H1 (cell line): Measurements from ENCODE around the gene C5orf58. TPM values are rescaled to one million over a fixed set of nuclear protein-coding genes. Genes with fewer than 3 reads are reported as not detected.

Experiments
- CTCF ChIA-PET: fragments of 300-600 bp; sonication (Branson Sonifier 250); formaldehyde crosslinking; loops from one replicate; lab custom pipeline; 2021; ENCODE audit not compliant: partially characterized antibody; lab: Charles Lee
- POLR2A ChIA-PET: fragments of 300-600 bp; sonication (Branson Sonifier 250); formaldehyde crosslinking; loops from one replicate; lab custom pipeline; 2021; ENCODE audit warnings: inconsistent platforms; ENCODE audit not compliant: partially characterized antibody; lab: Charles Lee
- DNase-seq, 2 experiments: peaks; one replicate each; pipeline versions ENCODE4 v3.0.0 to v3.0.0-alpha.2; 2010 to 2022; ENCODE audit warnings: low spot score in 2 of 2, low read depth in 1 of 2, mixed read lengths in 1 of 2
- FAIRE-seq: peaks from 2 replicates; lab custom pipeline; 2011; peaks lifted over from hg19 to GRCh38; lab: Jason Lieb, UNC
- H2AFZ ChIP-seq: 2 replicates; pipeline ENCODE4 v1.8.1; 2012; ENCODE audit warnings: low read length, inconsistent platforms
- H2AK5ac ChIP-seq: 2 replicates; pipeline ENCODE4 v1.6.1; 2013; ENCODE audit warnings: low read depth, low read length
- H2BK120ac ChIP-seq: replicated peaks from 2 replicates; pipeline ENCODE3; 2013; ENCODE audit warnings: low read depth, low read length, inconsistent platforms
- H2BK12ac ChIP-seq: 2 replicates; pipeline ENCODE4 v1.6.1; 2013; ENCODE audit warnings: low read depth, low read length
- H2BK15ac ChIP-seq: 2 replicates; pipeline ENCODE4 v1.6.1; 2013; ENCODE audit warnings: low read length
- H2BK20ac ChIP-seq: 2 replicates; pipeline ENCODE4 v1.6.1; 2013; ENCODE audit warnings: low read length
- H2BK5ac ChIP-seq: 2 replicates; pipeline ENCODE4 v1.6.1; 2013; ENCODE audit warnings: low read depth, low read length
- H3K14ac ChIP-seq: 2 replicates; pipeline ENCODE4 v1.6.1; 2013; ENCODE audit warnings: inconsistent platforms; ENCODE audit not compliant: insufficient read length
- H3K18ac ChIP-seq: 2 replicates; pipeline ENCODE4 v1.6.1; 2013; ENCODE audit warnings: low read length; ENCODE audit errors: extremely low read depth
- H3K23ac ChIP-seq: 2 replicates; pipeline ENCODE4 v1.6.1; 2013; ENCODE audit warnings: inconsistent platforms; ENCODE audit not compliant: insufficient read length
- H3K23me2 ChIP-seq: 2 replicates; pipeline ENCODE4 v1.6.1; 2013; ENCODE audit warnings: low read depth, low read length
- H3K27ac ChIP-seq: 2 replicates; pipeline ENCODE4 v1.6.1; 2011; ENCODE audit warnings: low read depth, low read length, inconsistent platforms
- H3K27me3 ChIP-seq, 4 experiments: replicated peaks in 1 of 4; 1 replicate in 1 of 4; 2 replicates in 3 of 4; pipeline versions ENCODE4 v1.6.1 to v1.8.1; 2011 to 2013; ENCODE audit warnings: low read length in 3 of 4, mild to moderate bottlenecking in 3 of 4, inconsistent platforms in 2 of 4, mixed read lengths in 2 of 4, moderate library complexity in 1 of 4; ENCODE audit not compliant: control insufficient read depth in 3 of 4, insufficient read depth in 3 of 4; ENCODE audit errors: extremely low read depth in 1 of 4
- H3K36me3 ChIP-seq, 4 experiments: 2 replicates each; pipeline versions ENCODE4 v1.6.1 to v1.8.1; 2011 to 2013; ENCODE audit warnings: mild to moderate bottlenecking in 4 of 4, low read length in 3 of 4, moderate library complexity in 2 of 4, control low read depth in 1 of 4, inconsistent platforms in 1 of 4; ENCODE audit not compliant: insufficient read depth in 4 of 4, control insufficient read depth in 2 of 4
- H3K4ac ChIP-seq: replicated peaks from 2 replicates; pipeline ENCODE3; 2013; ENCODE audit warnings: low read length, low read depth, mixed read lengths, inconsistent platforms; ENCODE audit not compliant: insufficient read length
- H3K4me1 ChIP-seq, 4 experiments: replicated peaks in 1 of 4; 1 replicate in 1 of 4; 2 replicates in 3 of 4; pipeline versions ENCODE4 v1.6.1 to v1.8.1; 2011 to 2013; ENCODE audit warnings: low read length in 3 of 4, inconsistent platforms in 2 of 4, mixed read lengths in 1 of 4; ENCODE audit not compliant: insufficient read depth in 4 of 4, control insufficient read depth in 3 of 4
- H3K4me2 ChIP-seq, 2 experiments: 2 replicates each; pipeline versions ENCODE4 v1.6.1 to v1.8.1; 2011 to 2013; ENCODE audit warnings: low read depth in 2 of 2, low read length in 2 of 2, control low read depth in 1 of 2, inconsistent platforms in 1 of 2, mild to moderate bottlenecking in 1 of 2; ENCODE audit not compliant: insufficient read depth in 1 of 2
- H3K4me3 ChIP-seq, 4 experiments: fragments of 200-600, 300-600 bp in 1 of 4; sonication (generic), shearing (Covaris generic), sonication (Bioruptor Twin) in 1 of 4; 2 replicates each; pipeline versions ENCODE4 v1.5.1 to v1.8.1; 2011 to 2016; ENCODE audit warnings: low read length in 4 of 4, low read depth in 3 of 4, control low read depth in 2 of 4, inconsistent platforms in 2 of 4, mild to moderate bottlenecking in 2 of 4, mixed read lengths in 1 of 4, moderate library complexity in 1 of 4; ENCODE audit not compliant: insufficient read depth in 2 of 4; ENCODE audit errors: extremely low read depth in 1 of 4
- H3K56ac ChIP-seq: replicated peaks from 2 replicates; pipeline ENCODE3; 2013; ENCODE audit warnings: low read depth, mild to moderate bottlenecking, mixed read lengths, low read length, inconsistent platforms; ENCODE audit not compliant: insufficient read length
- H3K79me1 ChIP-seq: 2 replicates; pipeline ENCODE4 v1.6.1; 2013; ENCODE audit warnings: low read depth, low read length, control low read depth
- H3K79me2 ChIP-seq, 2 experiments: 2 replicates each; pipeline versions ENCODE4 v1.6.1 to v1.8.1; 2012 to 2013; ENCODE audit warnings: low read length in 2 of 2, mild to moderate bottlenecking in 2 of 2, inconsistent platforms in 1 of 2; ENCODE audit not compliant: insufficient read depth in 2 of 2, control insufficient read depth in 1 of 2
- H3K9ac ChIP-seq, 4 experiments: replicated peaks in 1 of 4; 1 replicate in 1 of 4; 2 replicates in 3 of 4; pipeline versions ENCODE4 v1.6.1 to v1.8.1; 2011 to 2013; ENCODE audit warnings: low read depth in 3 of 4, low read length in 3 of 4, control low read depth in 2 of 4, mild to moderate bottlenecking in 2 of 4, moderate library complexity in 2 of 4, inconsistent platforms in 1 of 4; ENCODE audit errors: extremely low read depth in 1 of 4
- H3K9me3 ChIP-seq, 2 experiments: 2 replicates each; pipeline versions ENCODE4 v1.6.1 to v1.8.1; 2012 to 2013; ENCODE audit warnings: mild to moderate bottlenecking in 2 of 2, moderate library complexity in 2 of 2, control low read depth in 1 of 2, inconsistent platforms in 1 of 2, low read depth in 1 of 2, low read length in 1 of 2, mixed read lengths in 1 of 2; ENCODE audit not compliant: insufficient read depth in 2 of 2
- H4K20me1 ChIP-seq, 2 experiments: replicated peaks in 1 of 2; 2 replicates each; pipeline versions ENCODE3 to v1.8.1; 2011 to 2013; ENCODE audit warnings: inconsistent platforms in 2 of 2, low read length in 2 of 2, mild to moderate bottlenecking in 1 of 2; ENCODE audit not compliant: insufficient read depth in 2 of 2, control insufficient read depth in 1 of 2
- H4K5ac ChIP-seq: 2 replicates; pipeline ENCODE4 v1.6.1; 2013; ENCODE audit warnings: low read length, low read depth, mixed read lengths, inconsistent platforms; ENCODE audit not compliant: insufficient read length
- H4K8ac ChIP-seq: 2 replicates; pipeline ENCODE4 v1.8.0; 2013; ENCODE audit warnings: mild to moderate bottlenecking, moderate library complexity, low read length, inconsistent platforms; ENCODE audit not compliant: insufficient read depth; ENCODE audit errors: extremely low read depth
- H4K91ac ChIP-seq: replicated peaks from 2 replicates; pipeline ENCODE3; 2013; ENCODE audit warnings: low read length, mixed read lengths, inconsistent platforms; ENCODE audit not compliant: insufficient read length
- ATF3 ChIP-seq: IDR thresholded peaks from 2 replicates; pipeline ENCODE4 v1.6.1; 2011; ENCODE audit warnings: low read depth, mild to moderate bottlenecking, low read length; ENCODE audit not compliant: insufficient read depth
- BCL11A ChIP-seq, 2 experiments: IDR thresholded peaks; one replicate each; pipeline ENCODE4 v1.6.1; 2011; ENCODE audit warnings: low read depth in 2 of 2, low read length in 2 of 2, mild to moderate bottlenecking in 2 of 2
- CBX8 ChIP-seq: fragments of 300-800, 300-1000 bp; sonication (generic); IDR thresholded peaks from 2 replicates; pipeline ENCODE4 v1.7.1; 2016; ENCODE audit warnings: low read depth, low read length, borderline replicate concordance
- CEBPB ChIP-seq: IDR thresholded peaks from 2 replicates; pipeline ENCODE4 v1.6.1; 2012; ENCODE audit warnings: low read depth, low read length
- CREB1 ChIP-seq: IDR thresholded peaks from 2 replicates; pipeline ENCODE4 v1.6.1; 2012; ENCODE audit warnings: inconsistent platforms
- CTBP2 ChIP-seq: IDR thresholded peaks from 2 replicates; pipeline ENCODE4 v1.7.0; 2011; ENCODE audit warnings: borderline replicate concordance, mild to moderate bottlenecking, moderate library complexity, mixed read lengths, low read length; ENCODE audit not compliant: insufficient read depth, insufficient read length
- GABPA ChIP-seq: IDR thresholded peaks from 2 replicates; pipeline ENCODE4 v1.6.1; 2011; ENCODE audit warnings: mild to moderate bottlenecking, low read length, moderate library complexity, borderline replicate concordance; ENCODE audit not compliant: insufficient read depth
- HDAC2 ChIP-seq, 2 experiments: fragments of 300-600 bp in 1 of 2; sonication (generic) in 1 of 2; IDR thresholded peaks; 2 replicates each; pipeline ENCODE4 v1.6.1; 2011 to 2012; ENCODE audit warnings: low read depth in 2 of 2, low read length in 2 of 2, mild to moderate bottlenecking in 2 of 2, moderate library complexity in 2 of 2, borderline replicate concordance in 1 of 2, inconsistent platforms in 1 of 2
- PHF8 ChIP-seq: fragments of 200-600 bp; sonication (generic); conservative IDR thresholded peaks from 2 replicates; pipeline ENCODE4 v1.7.1; 2012; ENCODE audit warnings: low read depth, mild to moderate bottlenecking, inconsistent platforms, low read length, moderate library complexity
- SAP30 ChIP-seq: fragments of 300-600 bp; sonication (generic); IDR thresholded peaks from 2 replicates; pipeline ENCODE4 v1.7.1; 2012; ENCODE audit warnings: low read length, moderate library complexity, mild to moderate bottlenecking, inconsistent platforms; ENCODE audit not compliant: insufficient read depth, insufficient replicate concordance
- SP1 ChIP-seq: IDR thresholded peaks from 2 replicates; pipeline ENCODE4 v1.6.1; 2011; ENCODE audit warnings: low read depth, low read length
- polyA plus RNA-seq, 7 experiments: library from polyadenylated mRNA; depleted of rRNA in 3 of 7; stranded (reverse) in 5 of 7; unstranded in 2 of 7; fragments of >200 nt in 5 of 7; fragments of 200-250 nt in 2 of 7; gene quantifications; 1 replicate in 5 of 7; 2 replicates in 1 of 7; 4 replicates in 1 of 7; pipeline versions ENCODE4 v1.2.1 to v1.2.3, GENCODE V29; 2011 to 2013; ENCODE audit warnings: missing spikeins in 2 of 7, mixed read lengths in 2 of 7
- total RNA-seq: library from RNA; stranded (reverse); fragmentation: NEBNext Ultra II Directional; extraction: Animal tissue kit (Norgen Biotek cat#: 25700); gene quantifications from 2 replicates; pipeline ENCODE4 v1.2.1, GENCODE V29; 2021

C5orf58 gene
- total and polyA plus RNA-seq, 2 of the 8 experiments (the other 6 are each of a cell fraction or from before 2014, with no cell fraction given) = 0.24 to 1.6 TPM

DNA sequence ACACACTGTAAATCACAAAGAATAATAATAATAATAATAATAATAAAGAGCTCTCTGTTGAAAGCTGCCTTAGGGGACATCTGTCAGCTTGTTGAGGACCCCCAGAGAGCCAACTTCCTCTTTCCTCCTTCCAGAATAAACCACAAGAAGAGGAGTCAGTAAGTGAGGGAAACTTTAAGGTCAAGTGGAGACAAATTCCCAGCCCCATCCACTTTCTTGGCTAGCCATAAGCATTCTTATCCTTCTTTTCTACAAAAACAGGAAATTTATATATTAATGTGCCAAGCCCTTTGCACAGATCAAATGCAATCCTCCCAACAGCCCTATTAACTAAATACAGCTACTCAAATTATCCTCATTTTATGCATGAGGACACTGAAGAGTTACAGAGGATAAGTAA, 9.4 kb upstream of the C5orf58 start:
- no peak overlapping the region for H2BK120ac ChIP-seq
- no peak overlapping the region for H4K5ac ChIP-seq
- H3K79me1 ChIP-seq = no peaks in the 10 kb centered on the region
- H2BK5ac ChIP-seq = no peak overlapping the region
- no peak overlapping the region for H3K56ac ChIP-seq
- no peak overlapping the region for H2AFZ ChIP-seq
- no peak for TF ChIP-seq ATF3
- TF ChIP-seq GABPA = no peak
- TF ChIP-seq SAP30 = no peak
- TF ChIP-seq HDAC2 (IDR thresholded peaks at IDR 0.05; ENCODE audit: borderline replicate concordance in 1 of 2, low read depth in 2 of 2, low read length in 2 of 2) = no peak
- no peak for TF ChIP-seq PHF8
- no peak for TF ChIP-seq CBX8
- no peak for TF ChIP-seq SP1
- TF ChIP-seq CEBPB = no peak
- no peak for TF ChIP-seq CREB1
- no peak for TF ChIP-seq BCL11A (IDR thresholded peaks at IDR 0.05; ENCODE audit: low read depth in 2 of 2, low read length in 2 of 2)
- no peak for TF ChIP-seq CTBP2
- H3K27ac ChIP-seq = no peak overlapping the region
- H3K9me3 ChIP-seq = no peaks in the 10 kb centered on the region
- peaks cover 0 to 19% (median 5%) of the 10 kb centered on the region in 4 experiments; a peak in 5 of 7 replicates for H3K27me3 ChIP-seq
- CTCF ChIA-PET = interaction anchor here (0.9 to 12.7 kb wide), 14 partner anchors 8 to 401 kb away, joined by 3 to 151 read pairs (median 6); no protein-coding TSS in a partner anchor
- no peak overlapping the region for H3K4me2 ChIP-seq
- H3K4ac ChIP-seq = no peak overlapping the region
- no peak overlapping the region for H3K14ac ChIP-seq
- H3K18ac ChIP-seq = no peak overlapping the region
- POLR2A ChIA-PET = no interaction called here
- H4K91ac ChIP-seq = no peak overlapping the region
- FAIRE-seq (no peak), DNase-seq (no peak)
- no peak overlapping the region for H2AK5ac ChIP-seq
- no peak overlapping the region for H4K8ac ChIP-seq
- H3K4me1 ChIP-seq = peaks cover 0 to 10% (median 4%) of the 10 kb centered on the region in 4 experiments; a peak in 4 of 7 replicates
- no peak overlapping the region for H2BK15ac ChIP-seq
- no peaks in the 10 kb centered on the region for H3K79me2 ChIP-seq
- H3K36me3 ChIP-seq = no peaks in the 10 kb centered on the region
- no peak overlapping the region for H3K23ac ChIP-seq
- H4K20me1 ChIP-seq = peaks cover 0 to 1% of the 10 kb centered on the region in 2 experiments
- no peaks in the 10 kb centered on the region; the same call in 1 of the 2 replicates for H3K23me2 ChIP-seq
- H3K4me3 ChIP-seq = no peak overlapping the region
- H2BK12ac ChIP-seq = no peak overlapping the region
- H2BK20ac ChIP-seq = no peak overlapping the region
- H3K9ac ChIP-seq = no peak overlapping the region
